Stimulated activated naive B cell treated with anti-CD40 and anti-IgM and Interleukin-4, amounts not matched to agents 10 μg/mL and 1 μg/mL and 100 μg/mL, for 72 hours (primary cell): ENCODE results near the gene UBE2K.
"Not testable (repeated sequence)": the region's sequence is repeated elsewhere in the genome, so short reads cannot be mapped to it uniquely, and the experiment has no call there.

Experiments
- ATAC-seq, 2 donors: fragments of 150-1000 bp; cut with Tn5 transposase; replicated peaks; 2 replicates each; pipeline ENCODE4 v1.10.0; 2021; ENCODE audit warnings: moderate library complexity in 1 of 2
- DNase-seq: peaks from one replicate; pipeline ENCODE4 v3.0.0; 2021
- H3K27ac Mint-ChIP-seq: one replicate; pipeline ENCODE4 v1.8.0; 2022; ENCODE audit warnings: mild to moderate bottlenecking, mixed read lengths
- H3K27me3 Mint-ChIP-seq, 2 donors: one replicate each; pipeline ENCODE4 v1.8.0; 2022; ENCODE audit warnings: mixed read lengths in 2 of 2
- H3K36me3 Mint-ChIP-seq, 2 donors: one replicate each; pipeline ENCODE4 v1.8.0; 2022; ENCODE audit warnings: mixed read lengths in 2 of 2, mild to moderate bottlenecking in 1 of 2
- H3K4me1 Mint-ChIP-seq, 2 donors: one replicate each; pipeline ENCODE4 v1.8.0; 2022; ENCODE audit warnings: mixed read lengths in 2 of 2, mild to moderate bottlenecking in 1 of 2
- H3K4me3 Mint-ChIP-seq, 2 donors: one replicate each; pipeline ENCODE4 v1.8.0; 2022; ENCODE audit warnings: mild to moderate bottlenecking in 2 of 2, mixed read lengths in 2 of 2, moderate library complexity in 1 of 2
- H3K9me3 Mint-ChIP-seq, 2 donors: one replicate each; pipeline ENCODE4 v1.8.0; 2022; ENCODE audit warnings: mixed read lengths in 2 of 2, mild to moderate bottlenecking in 1 of 2

The UBE2K gene, protein sequence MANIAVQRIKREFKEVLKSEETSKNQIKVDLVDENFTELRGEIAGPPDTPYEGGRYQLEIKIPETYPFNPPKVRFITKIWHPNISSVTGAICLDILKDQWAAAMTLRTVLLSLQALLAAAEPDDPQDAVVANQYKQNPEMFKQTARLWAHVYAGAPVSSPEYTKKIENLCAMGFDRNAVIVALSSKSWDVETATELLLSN

DNA sequence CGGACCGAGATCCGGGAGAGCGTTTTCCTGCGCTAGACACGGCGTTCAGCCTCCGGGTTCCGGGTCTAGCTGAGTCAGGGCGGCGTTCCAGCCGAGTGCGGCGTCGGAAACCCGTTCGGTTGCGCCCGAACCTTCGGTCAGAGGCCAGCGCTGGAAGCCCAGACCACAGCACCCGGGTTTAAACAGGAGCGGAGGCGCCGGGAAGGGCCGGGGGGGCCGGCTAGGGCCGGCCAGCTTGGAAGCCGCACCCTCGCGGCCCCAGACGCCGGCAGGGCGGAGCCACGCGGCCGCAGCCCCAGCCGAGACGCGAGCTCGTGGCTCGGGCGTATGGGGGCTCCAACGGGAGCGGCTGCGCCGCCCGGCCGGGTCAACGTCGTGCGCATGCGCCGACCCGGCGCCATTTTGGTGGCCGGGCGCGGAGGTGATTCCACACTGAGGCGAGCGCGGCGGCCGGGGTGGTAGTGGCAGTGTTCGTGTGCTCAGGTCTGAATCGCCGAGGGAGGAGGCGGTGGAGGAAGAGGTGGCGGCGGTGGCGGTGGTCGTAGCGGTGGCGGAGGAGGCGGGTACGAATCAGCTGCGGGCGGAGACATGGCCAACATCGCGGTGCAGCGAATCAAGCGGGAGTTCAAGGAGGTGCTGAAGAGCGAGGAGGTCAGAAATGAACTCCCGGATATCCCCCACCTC, at the start of gene UBE2K:
Gene UBE2K, plus strand, starts transcription at position 397 of the 684 bp plus-strand sequence. Its CDS starts 192 bp downstream, at position 589.
- H3K4me3 Mint-ChIP-seq: peak within 1 kb of the TSS; percentile 95 to 98
- peaks cover 13 to 29% of the 10 kb centered on the region in 2 donors for H3K4me1 Mint-ChIP-seq
- H3K27ac Mint-ChIP-seq: peak within 1 kb of the TSS; percentile 98
- no peaks in the 10 kb centered on the region for H3K27me3 Mint-ChIP-seq
- no peaks in the 10 kb centered on the region for H3K9me3 Mint-ChIP-seq
- ATAC-seq (peak; percentile 92 to 94), DNase-seq (peak; percentile 90)
- H3K36me3 Mint-ChIP-seq: peaks cover 8 to 9% of the 10 kb centered on the region in 2 donors

DNA sequence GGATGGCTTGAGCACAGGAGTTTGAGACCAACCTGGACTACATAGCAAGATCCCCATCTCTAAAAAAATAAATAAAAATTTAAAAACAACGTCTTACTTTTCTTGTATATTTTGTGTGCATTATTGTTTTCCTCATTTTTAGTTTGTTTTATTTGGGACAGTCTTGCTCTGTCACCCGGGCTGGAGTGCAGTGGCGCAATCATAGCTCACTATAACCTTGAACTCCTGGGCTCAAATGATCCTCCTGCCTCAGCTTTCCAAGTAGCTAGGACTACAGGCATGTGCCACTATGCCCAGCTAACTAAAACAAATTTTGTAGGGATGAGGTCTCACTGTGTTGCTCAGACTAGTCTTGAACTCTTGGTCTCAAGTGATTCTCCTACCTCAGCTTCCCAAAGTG, 49.7 kb upstream of the UBE2K start:
- ATAC-seq (no peak), DNase-seq (no peak)
- Mint-ChIP-seq H3K9me3 (no peaks in the 10 kb centered on the region), H3K36me3 (no peaks in the 10 kb centered on the region), H3K27me3 (no peaks in the 10 kb centered on the region), H3K27ac (no peak overlapping the region), H3K4me1 (no peaks in the 10 kb centered on the region), H3K4me3 (no peak overlapping the region)

DNA sequence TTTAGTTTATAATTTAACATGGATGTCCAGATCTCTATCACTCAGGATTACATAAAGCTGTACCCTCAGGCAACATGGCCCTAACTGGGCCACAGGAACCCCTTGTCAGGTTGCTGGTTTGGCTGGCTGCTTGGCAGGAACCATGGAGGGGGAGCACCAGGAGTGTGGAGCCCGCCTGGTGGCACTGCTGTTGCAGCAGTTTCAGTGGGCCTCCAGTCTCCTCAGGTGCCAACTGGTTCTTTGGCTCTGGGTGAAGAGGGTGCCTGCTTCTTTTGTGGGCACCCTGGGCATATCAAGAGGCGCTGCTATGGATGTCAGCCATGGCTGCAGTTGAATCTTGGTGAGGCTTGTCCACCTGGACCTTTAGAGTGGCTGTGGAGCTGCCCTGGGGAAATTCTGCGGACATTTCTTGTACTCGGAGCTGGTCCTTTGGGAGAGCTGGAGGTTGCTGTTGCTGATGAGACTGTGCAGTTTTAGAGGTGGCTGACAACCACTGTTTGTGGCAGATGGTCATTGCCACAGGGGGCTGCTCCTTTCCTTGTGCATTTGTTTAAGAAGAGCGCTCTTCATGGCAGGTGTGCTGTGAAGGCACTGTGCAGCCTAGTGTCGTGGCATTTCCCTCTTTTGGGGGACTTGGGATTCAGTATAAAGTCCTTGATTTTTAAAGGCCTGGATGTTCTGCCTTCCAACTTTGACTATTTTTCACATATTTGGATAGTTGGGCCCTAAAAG, 48.9 kb upstream of the UBE2K start:
- Mint-ChIP-seq H3K4me3 (no peak overlapping the region), H3K4me1 (no peaks in the 10 kb centered on the region), H3K27ac (no peak overlapping the region), H3K36me3 (no peaks in the 10 kb centered on the region), H3K9me3 (no peaks in the 10 kb centered on the region), H3K27me3 (no peaks in the 10 kb centered on the region)
- DNase-seq: no peak
- no peak for ATAC-seq

GRCh38 chr4:39649639-39650265, 48.2 kb upstream of the UBE2K start:
- Mint-ChIP-seq H3K36me3 (no peaks in the 10 kb centered on the region), H3K9me3 (no peaks in the 10 kb centered on the region), H3K27ac (no peak overlapping the region), H3K4me3 (no peak overlapping the region), H3K27me3 (no peaks in the 10 kb centered on the region), H3K4me1 (no peaks in the 10 kb centered on the region)
- ATAC-seq (no peak), DNase-seq (no peak)

GRCh38 chr4:39651586-39651985, 46.4 kb upstream of the UBE2K start:
- not testable (repeated sequence) for H3K27me3 Mint-ChIP-seq, DNase-seq, H3K4me1 Mint-ChIP-seq, H3K9me3 Mint-ChIP-seq, ATAC-seq, H3K4me3 Mint-ChIP-seq, H3K36me3 Mint-ChIP-seq, H3K27ac Mint-ChIP-seq

- Mint-ChIP-seq H3K4me1 (peaks cover 11 to 24% of the 10 kb centered on the region in 2 donors), H3K27me3 (no peaks in the 10 kb centered on the region), H3K36me3 (no peaks in the 10 kb centered on the region), H3K9me3 (no peaks in the 10 kb centered on the region), H3K4me3 (no peak overlapping the region), H3K27ac (peak overlapping the region; percentile 16)
- DNase-seq: no peak
- no peak for ATAC-seq
Observed at GRCh38 chr4:39655211-39655610, 42.7 kb upstream of the UBE2K start.

DNA sequence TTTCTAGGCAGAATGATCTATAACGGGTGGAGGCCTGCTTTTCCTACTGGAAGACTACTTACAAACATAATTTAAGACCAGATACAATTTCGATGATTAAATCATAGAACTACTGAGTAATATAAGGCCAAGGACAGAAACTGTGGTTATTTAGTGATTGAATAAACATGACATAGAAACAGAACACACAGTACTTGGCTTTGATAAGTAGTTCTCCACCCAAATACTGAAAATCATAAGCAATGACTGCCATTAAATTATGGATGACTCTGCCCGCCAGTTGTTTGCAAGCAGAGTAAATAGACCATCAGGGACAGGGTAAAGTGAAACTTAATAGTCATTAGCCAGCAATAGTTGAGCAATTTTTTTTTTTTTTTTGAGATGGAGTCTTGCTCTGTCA, 42.1 kb upstream of the UBE2K start:
- peak in 1 of 2 donors; percentile 28 for ATAC-seq
- DNase-seq: no peak
- no peak overlapping the region for H3K4me3 Mint-ChIP-seq

DNA sequence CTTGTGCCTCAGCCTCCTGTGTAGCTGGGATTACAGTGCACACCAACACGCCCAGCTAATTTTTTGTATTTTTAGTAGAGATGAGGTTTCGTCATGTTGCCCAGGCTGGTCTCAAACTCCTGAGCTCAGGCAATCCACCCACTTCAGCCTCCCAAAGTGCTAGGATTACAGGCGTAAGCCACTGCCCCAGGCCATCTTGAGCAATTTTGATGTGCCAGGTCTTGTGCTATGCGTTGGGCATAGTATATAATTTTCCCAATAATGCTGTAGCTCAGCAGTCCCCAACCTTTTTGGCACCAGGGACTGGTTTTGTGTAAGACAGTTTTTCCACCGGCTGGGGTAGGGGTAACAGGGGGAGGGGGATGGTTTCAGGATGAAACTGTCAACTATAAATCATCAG, 41.3 kb upstream of the UBE2K start:
- not testable (repeated sequence) for H3K4me3 Mint-ChIP-seq, H3K9me3 Mint-ChIP-seq, H3K27ac Mint-ChIP-seq, H3K27me3 Mint-ChIP-seq, ATAC-seq, H3K36me3 Mint-ChIP-seq, DNase-seq
- peaks cover 11 to 24% of the 10 kb centered on the region in 2 donors for H3K4me1 Mint-ChIP-seq

More for the DNA sequence above, 42.1 kb upstream of the UBE2K start:
- Mint-ChIP-seq H3K27me3 (no peaks in the 10 kb centered on the region), H3K4me1 (peaks cover 11 to 24% of the 10 kb centered on the region in 2 donors), H3K27ac (no peak overlapping the region), H3K9me3 (no peaks in the 10 kb centered on the region), H3K36me3 (no peaks in the 10 kb centered on the region)

DNA sequence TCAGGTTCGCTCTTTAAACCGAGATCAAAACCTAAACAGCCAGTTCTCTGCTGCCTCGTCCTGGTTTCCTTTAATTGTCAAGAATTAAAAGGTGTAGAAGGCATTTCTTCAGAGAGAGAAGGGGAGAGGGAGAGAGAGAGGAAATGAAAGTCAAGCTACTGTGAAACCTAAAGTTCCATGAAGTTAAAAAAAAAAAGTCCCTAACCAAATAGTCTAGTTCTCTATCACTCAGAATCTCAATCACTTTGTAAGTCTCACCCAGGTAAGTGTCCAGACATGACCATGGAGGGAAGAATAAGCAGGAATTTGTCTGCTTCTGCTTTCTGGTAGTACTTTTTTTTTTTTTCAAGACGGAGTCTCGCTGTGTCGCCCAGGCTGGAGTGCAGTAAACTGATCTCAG, 40.5 kb upstream of the UBE2K start:
- DNase-seq (peak; percentile 8), ATAC-seq (peak; percentile 97 to 98)
- Mint-ChIP-seq H3K4me1 (peaks cover 11 to 24% of the 10 kb centered on the region in 2 donors), H3K27me3 (no peaks in the 10 kb centered on the region), H3K4me3 (peak overlapping the region; percentile 33 to 54), H3K36me3 (no peaks in the 10 kb centered on the region), H3K27ac (peak overlapping the region; percentile 65), H3K9me3 (no peaks in the 10 kb centered on the region)

- no peak for DNase-seq
- Mint-ChIP-seq H3K27me3 (no peaks in the 10 kb centered on the region), H3K27ac (no peak overlapping the region)
Observed at GRCh38 chr4:39658756-39659155, 39.2 kb upstream of the UBE2K start.

DNA sequence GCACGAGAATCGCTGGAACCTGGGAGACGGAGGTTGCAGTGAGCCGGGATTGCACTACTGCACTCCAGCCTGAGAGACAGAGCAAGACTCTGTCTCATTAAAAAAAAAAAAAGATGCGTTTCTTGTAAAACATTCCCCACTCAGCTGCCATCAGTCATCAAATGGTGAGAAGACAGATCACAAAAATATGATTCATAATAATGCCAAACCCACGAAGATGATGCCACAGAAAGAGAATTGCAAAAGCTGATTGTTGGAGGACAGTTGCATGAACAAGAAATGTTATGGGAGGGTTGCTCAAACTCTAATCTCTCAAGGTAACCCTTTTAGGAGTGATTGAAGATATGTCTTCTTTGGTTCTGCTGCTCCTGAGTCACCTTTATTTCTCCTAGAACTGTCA, 37.9 kb upstream of the UBE2K start:
- no peak overlapping the region for H3K4me3 Mint-ChIP-seq
- H3K9me3 Mint-ChIP-seq: no peaks in the 10 kb centered on the region
- no peak for DNase-seq
- no peak for ATAC-seq
- peaks cover 11 to 24% of the 10 kb centered on the region in 2 donors for H3K4me1 Mint-ChIP-seq
- H3K36me3 Mint-ChIP-seq: no peaks in the 10 kb centered on the region
- H3K27me3 Mint-ChIP-seq: no peaks in the 10 kb centered on the region
- H3K27ac Mint-ChIP-seq: no peak overlapping the region

More at GRCh38 chr4:39658756-39659155, 39.2 kb upstream of the UBE2K start:
- Mint-ChIP-seq H3K4me3 (peak overlapping the region in 1 of 2 donors; percentile 25), H3K36me3 (no peaks in the 10 kb centered on the region), H3K4me1 (peaks cover 11 to 24% of the 10 kb centered on the region in 2 donors), H3K9me3 (no peaks in the 10 kb centered on the region)
- no peak for ATAC-seq

DNA sequence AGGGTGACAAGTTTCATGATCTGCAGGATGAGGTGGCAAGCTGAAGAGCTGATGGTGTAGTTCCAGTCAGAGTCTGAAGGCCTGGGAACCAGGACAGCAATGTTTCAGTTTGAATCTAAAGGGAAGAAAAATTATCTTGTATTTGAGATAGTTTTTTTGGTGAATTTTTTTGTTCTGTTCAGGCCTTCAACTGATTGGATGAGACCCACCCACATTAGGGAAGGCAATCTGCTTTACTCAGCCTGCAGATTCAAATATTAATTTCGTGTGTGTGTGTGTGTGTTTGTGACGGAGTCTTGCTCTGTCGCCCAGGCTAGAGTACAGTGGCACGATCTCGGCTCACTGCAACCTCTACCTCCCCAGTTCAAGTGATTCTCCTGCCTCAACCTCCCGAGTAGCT, 37.2 kb upstream of the UBE2K start:
- no peak overlapping the region for H3K27ac Mint-ChIP-seq
- no peak overlapping the region for H3K4me3 Mint-ChIP-seq

DNA sequence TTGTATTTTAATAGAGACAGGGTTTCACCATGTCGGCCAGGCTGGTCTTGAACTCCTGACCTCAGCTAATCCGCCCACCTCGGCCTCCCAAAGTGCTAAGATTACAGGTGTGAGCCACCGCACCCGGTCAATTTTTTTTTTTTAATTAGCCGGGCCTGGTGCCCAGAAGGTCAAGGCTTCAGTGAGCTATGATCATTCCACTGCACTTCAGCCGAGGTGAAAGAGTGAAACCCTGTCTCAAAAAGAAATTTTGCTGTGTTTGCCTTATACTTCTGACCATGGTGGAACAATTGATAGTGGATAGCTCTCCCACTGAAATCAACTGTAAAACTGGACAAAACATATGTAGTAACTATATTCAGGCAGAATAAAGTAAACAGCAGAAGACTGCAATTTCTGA, 35.3 kb upstream of the UBE2K start:
- H3K9me3 Mint-ChIP-seq: no peaks in the 10 kb centered on the region
- peaks cover 1 to 14% of the 10 kb centered on the region in 2 donors for H3K4me1 Mint-ChIP-seq
- no peak for DNase-seq
- no peaks in the 10 kb centered on the region for H3K27me3 Mint-ChIP-seq
- H3K4me3 Mint-ChIP-seq: no peak overlapping the region
- no peak for ATAC-seq
- no peak overlapping the region for H3K27ac Mint-ChIP-seq
- H3K36me3 Mint-ChIP-seq: no peaks in the 10 kb centered on the region

More for the DNA sequence above, 37.2 kb upstream of the UBE2K start:
- Mint-ChIP-seq H3K4me1 (peaks cover 9 to 24% of the 10 kb centered on the region in 2 donors), H3K27me3 (no peaks in the 10 kb centered on the region), H3K36me3 (no peaks in the 10 kb centered on the region), H3K9me3 (no peaks in the 10 kb centered on the region)
- ATAC-seq (no peak), DNase-seq (no peak)
